ENCODE results near the gene LIPC.

Gene LIPC

GRCh38 chr15:58431221-58432149 is at the start of gene LIPC:
Gene LIPC (plus strand): TSS chr15:58431991. CDS start chr15:58432033, 42 bp downstream.
- no peak for DNase-seq

- no peak for DNase-seq
Observed at GRCh38 chr15:58383876-58384275, 47.9 kb upstream of the LIPC start.

GRCh38 chr15:58384667-58385066 is 47.1 kb upstream of the LIPC start:
- DNase-seq, result no peak

GRCh38 chr15:58386081-58386480 is 45.7 kb upstream of the LIPC start:
- DNase-seq, result no peak

GRCh38 chr15:58386641-58387040 is 45.1 kb upstream of the LIPC start:
- DNase-seq, result no peak

GRCh38 chr15:58387130-58387529 is 44.7 kb upstream of the LIPC start:
- no peak for DNase-seq

- DNase-seq, result no peak
Observed at GRCh38 chr15:58388211-58388610, 43.6 kb upstream of the LIPC start.

GRCh38 chr15:58390118-58390517 is 41.7 kb upstream of the LIPC start:
- DNase-seq, result no peak

GRCh38 chr15:58390655-58391054 is 41.1 kb upstream of the LIPC start:
- no peak for DNase-seq

- no peak for DNase-seq
Observed at GRCh38 chr15:58391088-58391487, 40.7 kb upstream of the LIPC start.

GRCh38 chr15:58392141-58392540 is 39.6 kb upstream of the LIPC start:
- DNase-seq, result no peak

- DNase-seq, result no peak
Observed at GRCh38 chr15:58392611-58393161, 39.1 kb upstream of the LIPC start.

- no peak for DNase-seq
Observed at GRCh38 chr15:58393241-58393662, 38.5 kb upstream of the LIPC start.

- no peak for DNase-seq
Observed at GRCh38 chr15:58396181-58396580, 35.6 kb upstream of the LIPC start.

GRCh38 chr15:58398071-58398470 is 33.7 kb upstream of the LIPC start:
- no peak for DNase-seq

GRCh38 chr15:58398643-58399042 is 33.1 kb upstream of the LIPC start:
- DNase-seq, result no peak

- no peak for DNase-seq
Observed at GRCh38 chr15:58399739-58400138, 32.1 kb upstream of the LIPC start.

- no peak for DNase-seq
Observed at GRCh38 chr15:58401276-58401675, 30.5 kb upstream of the LIPC start.

- no peak for DNase-seq
Observed at GRCh38 chr15:58401991-58402649, 29.7 kb upstream of the LIPC start.

GRCh38 chr15:58403581-58403980 is 28.2 kb upstream of the LIPC start:
- no peak for DNase-seq

GRCh38 chr15:58404020-58404419 is 27.8 kb upstream of the LIPC start:
- DNase-seq, result no peak

GRCh38 chr15:58404722-58405121 is 27.1 kb upstream of the LIPC start:
- DNase-seq, result no peak

GRCh38 chr15:58405865-58406264 is 25.9 kb upstream of the LIPC start:
- DNase-seq, result no peak

- DNase-seq, result no peak
Observed at GRCh38 chr15:58406811-58407210, 25.0 kb upstream of the LIPC start.
